Gastroesophageal sphincter (tissue), 3 donors: Measurements from ENCODE around the gene CNIH2.

Source experiments
- CTCF ChIP-seq, 4 experiments: fragments of 200-600 bp in 2 of 4; fragments of 450-650 bp in 2 of 4; sonication (generic) in 1 of 4; IDR thresholded peaks; one replicate each; pipeline ENCODE4 v1.5.1; 2017 to 2019; ENCODE audit warnings: antibody characterized with exemption in 4 of 4, mild to moderate bottlenecking in 2 of 4, moderate library complexity in 2 of 4
- EP300 ChIP-seq: sonication (generic); formaldehyde crosslinking; IDR thresholded peaks from one replicate; pipeline ENCODE4 v1.6.1; 2017; ENCODE audit warnings: antibody characterized with exemption, mild to moderate bottlenecking
- POLR2A ChIP-seq, 2 donors: fragments of 450-650 bp; IDR thresholded peaks; one replicate each; pipeline ENCODE4 v1.6.1; 2017; ENCODE audit warnings: antibody characterized with exemption in 2 of 2, mild to moderate bottlenecking in 2 of 2, moderate library complexity in 1 of 2

GRCh38 chr11:66268244-66268951 lies 9.6 kb upstream of the CNIH2 start, which contains the start of gene RAB1B:
- TF ChIP-seq CTCF (IDR thresholded peaks at IDR 0.05) (no peak), POLR2A (IDR thresholded peaks at IDR 0.05) (peak; percentile 39 to 55), EP300 (no peak)
